Endodermal cell (in vitro differentiated cells): Measurements from ENCODE around the gene TIMM17A. TPM values are rescaled to one million over a fixed set of nuclear protein-coding genes. Genes with fewer than 3 reads are reported as not detected.
A peak's percentile ranks its signal among the peaks of the same experiment; 100 is the strongest.

ENCODE experiments used
- DNase-seq: peaks from one replicate; pipeline ENCODE4 v3.0.0-alpha.2; 2017
- H3K27ac ChIP-seq: 2 replicates; pipeline ENCODE4 v1.5.1; 2013; ENCODE audit warnings: mild to moderate bottlenecking, low read depth, low read length, moderate library complexity
- H3K27me3 ChIP-seq: 2 replicates; pipeline ENCODE4 v1.6.1; 2013; ENCODE audit warnings: mild to moderate bottlenecking, low read length, moderate library complexity; ENCODE audit not compliant: insufficient read depth, control insufficient read depth, poor library complexity, severe bottlenecking
- H3K36me3 ChIP-seq: 2 replicates; pipeline ENCODE4 v1.7.0; 2013; ENCODE audit warnings: mild to moderate bottlenecking, low read length, moderate library complexity; ENCODE audit not compliant: control insufficient read depth, insufficient read depth
- H3K4me1 ChIP-seq: one replicate; pipeline ENCODE4 v1.7.0; 2013; ENCODE audit warnings: low read length; ENCODE audit not compliant: control insufficient read depth, insufficient read depth
- H3K4me3 ChIP-seq: 2 replicates; pipeline ENCODE4 v1.5.1; 2013; ENCODE audit warnings: mild to moderate bottlenecking, low read length, moderate library complexity
- H3K9ac ChIP-seq: 2 replicates; pipeline ENCODE4 v1.6.1; 2013; ENCODE audit warnings: mild to moderate bottlenecking, low read length, moderate library complexity; ENCODE audit not compliant: poor library complexity, severe bottlenecking; ENCODE audit errors: extremely low read depth
- H3K9me3 ChIP-seq: 2 replicates; pipeline ENCODE4 v1.6.1; 2013; ENCODE audit warnings: mild to moderate bottlenecking, low read length, moderate library complexity; ENCODE audit not compliant: control insufficient read depth
- H3K27ac Mint-ChIP-seq: 2 replicates; pipeline ENCODE4 v1.8.0; 2020; ENCODE audit warnings: mixed read lengths
- H3K27me3 Mint-ChIP-seq: 2 replicates; pipeline ENCODE4 v1.8.0; 2021; ENCODE audit warnings: mild to moderate bottlenecking, mixed read lengths; ENCODE audit not compliant: insufficient read depth
- H3K36me3 Mint-ChIP-seq: 2 replicates; pipeline ENCODE4 v1.8.0; 2020; ENCODE audit warnings: low read depth, mixed read lengths
- H3K4me1 Mint-ChIP-seq: 2 replicates; pipeline ENCODE4 v1.8.0; 2020; ENCODE audit warnings: mixed read lengths
- H3K4me3 Mint-ChIP-seq: 2 replicates; pipeline ENCODE4 v1.8.0; 2020; ENCODE audit warnings: mild to moderate bottlenecking, moderate library complexity, mixed read lengths
- H3K9me3 Mint-ChIP-seq: 2 replicates; pipeline ENCODE4 v1.8.0; 2020; ENCODE audit warnings: mild to moderate bottlenecking, mixed read lengths
- WGBS, 2 experiments: methylation state at CpG; one replicate each; pipeline versions ENCODE4 v1.1.5 to v1.1.7; 2013; ENCODE audit warnings: missing lambda C conversion rate in 2 of 2, mixed read lengths in 1 of 2; ENCODE audit not compliant: insufficient coverage in 1 of 2, insufficient read length in 1 of 2; 5-methylcytosine and 5-hydroxymethylcytosine counted together
- total RNA-seq, 2 donors: library from RNA; stranded (reverse); fragmentation: NEBNext Ultra II Directional in 1 of 2; extraction: Animal tissue kit (Norgen Biotek cat#: 25700) in 1 of 2; gene quantifications; 2 replicates in 1 of 2; 3 replicates in 1 of 2; pipeline ENCODE4 v1.2.1, GENCODE V29; 2021
- TF ChIP-seq, protein P1 (sequence below): fragments of 200-600 bp; sonication (generic); conservative IDR thresholded peaks from 2 replicates; pipeline ENCODE4 v1.5.0; 2021; ENCODE audit warnings: antibody characterized with exemption, mild to moderate bottlenecking

Gene TIMM17A
- total RNA-seq, 2 donors from 2014 or later, result 41.7 to 47.4 TPM

- peak overlapping the region; percentile 64 for H3K27ac Mint-ChIP-seq
- WGBS, 2 experiments, result 81% methylated on average over 2 of the region's 2 CpGs; no CpG with 5 or more reads in 1 of the 2 experiments
- no peaks in the 10 kb centered on the region for H3K9me3 Mint-ChIP-seq
- H3K4me1 Mint-ChIP-seq, result peaks cover 40% of the 10 kb centered on the region
- Histone ChIP-seq H3K27me3 (no peaks in the 10 kb centered on the region), H3K9ac (no peak overlapping the region), H3K9me3 (no peaks in the 10 kb centered on the region), H3K4me1 (peaks cover 17% of the 10 kb centered on the region), H3K36me3 (peaks cover 49% of the 10 kb centered on the region), H3K4me3 (no peak overlapping the region), H3K27ac (no peak overlapping the region)
- H3K4me3 Mint-ChIP-seq, result no peak overlapping the region
- no peaks in the 10 kb centered on the region for H3K27me3 Mint-ChIP-seq
- TF ChIP-seq, protein P1, sequence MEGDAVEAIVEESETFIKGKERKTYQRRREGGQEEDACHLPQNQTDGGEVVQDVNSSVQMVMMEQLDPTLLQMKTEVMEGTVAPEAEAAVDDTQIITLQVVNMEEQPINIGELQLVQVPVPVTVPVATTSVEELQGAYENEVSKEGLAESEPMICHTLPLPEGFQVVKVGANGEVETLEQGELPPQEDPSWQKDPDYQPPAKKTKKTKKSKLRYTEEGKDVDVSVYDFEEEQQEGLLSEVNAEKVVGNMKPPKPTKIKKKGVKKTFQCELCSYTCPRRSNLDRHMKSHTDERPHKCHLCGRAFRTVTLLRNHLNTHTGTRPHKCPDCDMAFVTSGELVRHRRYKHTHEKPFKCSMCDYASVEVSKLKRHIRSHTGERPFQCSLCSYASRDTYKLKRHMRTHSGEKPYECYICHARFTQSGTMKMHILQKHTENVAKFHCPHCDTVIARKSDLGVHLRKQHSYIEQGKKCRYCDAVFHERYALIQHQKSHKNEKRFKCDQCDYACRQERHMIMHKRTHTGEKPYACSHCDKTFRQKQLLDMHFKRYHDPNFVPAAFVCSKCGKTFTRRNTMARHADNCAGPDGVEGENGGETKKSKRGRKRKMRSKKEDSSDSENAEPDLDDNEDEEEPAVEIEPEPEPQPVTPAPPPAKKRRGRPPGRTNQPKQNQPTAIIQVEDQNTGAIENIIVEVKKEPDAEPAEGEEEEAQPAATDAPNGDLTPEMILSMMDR, result peak; percentile 82
- peaks cover 45% of the 10 kb centered on the region for H3K36me3 Mint-ChIP-seq
- DNase-seq, result peak; percentile 60
Measured at GRCh38 chr1:202005958-202006357, 50.7 kb downstream of the TIMM17A start.

- no peaks in the 10 kb centered on the region for H3K27me3 ChIP-seq
- peaks cover 38% of the 10 kb centered on the region for H3K36me3 ChIP-seq
- DNase-seq, result no peak
- Mint-ChIP-seq H3K4me1 (peaks cover 44% of the 10 kb centered on the region), H3K27ac (peak overlapping the region; percentile 97), H3K4me3 (peak overlapping the region; percentile 46), H3K36me3 (peaks cover 35% of the 10 kb centered on the region), H3K27me3 (no peaks in the 10 kb centered on the region), H3K9me3 (no peaks in the 10 kb centered on the region)
- H3K4me1 ChIP-seq, result peaks cover 17% of the 10 kb centered on the region
- 77 to 87% methylated on average over 4 to 8 of the region's 8 CpGs for WGBS, 2 experiments
- H3K4me3 ChIP-seq, result peak overlapping the region; percentile 53
- H3K9ac ChIP-seq, result no peak overlapping the region
- peak overlapping the region; percentile 44 for H3K27ac ChIP-seq
- no peaks in the 10 kb centered on the region for H3K9me3 ChIP-seq
- TF ChIP-seq, protein P1, result no peak
Measured at GRCh38 chr1:202007304-202007703, 52.0 kb downstream of the TIMM17A start.

GRCh38 chr1:202007805-202008489 lies 52.6 kb downstream of the TIMM17A start:
- peaks cover 32% of the 10 kb centered on the region for H3K36me3 ChIP-seq
- no peaks in the 10 kb centered on the region for H3K27me3 Mint-ChIP-seq
- peak; percentile 93 for DNase-seq
- H3K4me1 Mint-ChIP-seq, result peaks cover 44% of the 10 kb centered on the region
- peak overlapping the region; percentile 46 for H3K4me3 Mint-ChIP-seq
- no peaks in the 10 kb centered on the region for H3K9me3 Mint-ChIP-seq
- no peaks in the 10 kb centered on the region for H3K9me3 ChIP-seq
- H3K27me3 ChIP-seq, result no peaks in the 10 kb centered on the region
- no peak overlapping the region for H3K27ac ChIP-seq
- H3K4me1 ChIP-seq, result peaks cover 17% of the 10 kb centered on the region
- peaks cover 33% of the 10 kb centered on the region for H3K36me3 Mint-ChIP-seq
- no peak overlapping the region for H3K9ac ChIP-seq
- peak overlapping the region; percentile 53 for H3K4me3 ChIP-seq
- TF ChIP-seq, protein P1, result no peak
- 53 to 87% methylated on average over 3 to 10 of the region's 11 CpGs for WGBS, 2 experiments
- H3K27ac Mint-ChIP-seq, result peak overlapping the region; percentile 97
